Mammary epithelial cell (primary cell): ENCODE results near the gene IKBKE.

ENCODE experiments used
- EZH2 ChIP-seq: IDR thresholded peaks from 2 replicates; pipeline ENCODE4 v1.6.1; 2012; ENCODE audit warnings: low read length, inconsistent platforms, borderline replicate concordance
- TF ChIP-seq, protein P1 (sequence below), 2 donors: IDR thresholded peaks in 1 of 2; conservative IDR thresholded peaks in 1 of 2; 2 replicates each; pipeline ENCODE4 v1.5.1; 2011 to 2012; ENCODE audit warnings: inconsistent platforms in 2 of 2, low read length in 2 of 2, mild to moderate bottlenecking in 2 of 2, control low read depth in 1 of 2, low read depth in 1 of 2; ENCODE audit not compliant: insufficient read depth in 1 of 2; ENCODE audit errors: extremely low read depth in 1 of 2

DNA sequence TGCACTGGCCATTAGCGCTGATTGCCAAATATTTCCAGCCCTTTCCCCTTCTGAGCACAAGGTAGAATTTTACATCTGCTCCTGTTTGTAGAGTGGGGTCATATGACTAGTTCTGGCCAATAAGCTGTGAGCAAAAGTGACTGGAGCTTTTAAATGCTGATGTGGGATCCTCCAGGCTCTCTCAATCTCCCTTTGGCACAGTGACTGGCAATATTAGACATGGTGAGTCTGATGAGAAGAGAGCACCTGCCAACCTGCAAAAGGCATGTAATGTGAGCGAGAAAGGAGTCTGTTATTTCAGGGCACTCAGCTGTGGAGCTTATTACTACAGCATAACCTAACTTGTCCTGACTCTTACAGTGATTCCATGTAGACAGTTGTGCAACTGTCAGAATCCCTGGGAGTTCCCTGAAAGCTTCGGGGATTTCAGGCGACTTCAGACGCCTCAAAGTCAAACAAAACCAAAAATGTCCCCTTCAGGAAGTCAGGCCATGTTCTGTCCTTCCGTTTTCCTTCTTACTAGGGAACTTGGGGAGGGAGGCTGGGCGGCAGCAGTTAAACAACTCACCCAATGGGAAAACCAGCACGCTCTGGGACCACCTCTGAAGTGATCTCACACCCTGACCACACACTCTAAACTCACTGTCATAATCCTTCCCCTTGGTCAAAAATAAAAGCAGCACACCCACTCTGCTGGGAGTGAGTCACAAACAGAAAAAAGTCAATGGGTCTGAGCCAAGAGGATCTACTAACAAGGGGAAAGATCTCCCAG, 33.5 kb downstream of the IKBKE start:
- TF ChIP-seq, protein P1, sequence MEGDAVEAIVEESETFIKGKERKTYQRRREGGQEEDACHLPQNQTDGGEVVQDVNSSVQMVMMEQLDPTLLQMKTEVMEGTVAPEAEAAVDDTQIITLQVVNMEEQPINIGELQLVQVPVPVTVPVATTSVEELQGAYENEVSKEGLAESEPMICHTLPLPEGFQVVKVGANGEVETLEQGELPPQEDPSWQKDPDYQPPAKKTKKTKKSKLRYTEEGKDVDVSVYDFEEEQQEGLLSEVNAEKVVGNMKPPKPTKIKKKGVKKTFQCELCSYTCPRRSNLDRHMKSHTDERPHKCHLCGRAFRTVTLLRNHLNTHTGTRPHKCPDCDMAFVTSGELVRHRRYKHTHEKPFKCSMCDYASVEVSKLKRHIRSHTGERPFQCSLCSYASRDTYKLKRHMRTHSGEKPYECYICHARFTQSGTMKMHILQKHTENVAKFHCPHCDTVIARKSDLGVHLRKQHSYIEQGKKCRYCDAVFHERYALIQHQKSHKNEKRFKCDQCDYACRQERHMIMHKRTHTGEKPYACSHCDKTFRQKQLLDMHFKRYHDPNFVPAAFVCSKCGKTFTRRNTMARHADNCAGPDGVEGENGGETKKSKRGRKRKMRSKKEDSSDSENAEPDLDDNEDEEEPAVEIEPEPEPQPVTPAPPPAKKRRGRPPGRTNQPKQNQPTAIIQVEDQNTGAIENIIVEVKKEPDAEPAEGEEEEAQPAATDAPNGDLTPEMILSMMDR (conservative IDR thresholded peaks at IDR 0.05 in 1 of 2, IDR thresholded peaks at IDR 0.05 in 1 of 2; ENCODE audit: extremely low read depth in 1 of 2, insufficient read depth in 1 of 2, low read depth in 1 of 2, low read length in 2 of 2): no peak
- TF ChIP-seq EZH2: no peak
